GM12801 (cell line): Measurements from ENCODE around the gene NELL1.

Source experiments
- CTCF ChIP-seq: IDR thresholded peaks from one replicate; pipeline ENCODE4 v1.5.1; 2011; ENCODE audit warnings: control low read depth; ENCODE audit not compliant: insufficient read length; ENCODE audit errors: extremely low read depth

The NELL1 gene

GRCh38 chr11:21109341-21109740, 440.0 kb downstream of the NELL1 start:
- no peak for TF ChIP-seq CTCF

DNA sequence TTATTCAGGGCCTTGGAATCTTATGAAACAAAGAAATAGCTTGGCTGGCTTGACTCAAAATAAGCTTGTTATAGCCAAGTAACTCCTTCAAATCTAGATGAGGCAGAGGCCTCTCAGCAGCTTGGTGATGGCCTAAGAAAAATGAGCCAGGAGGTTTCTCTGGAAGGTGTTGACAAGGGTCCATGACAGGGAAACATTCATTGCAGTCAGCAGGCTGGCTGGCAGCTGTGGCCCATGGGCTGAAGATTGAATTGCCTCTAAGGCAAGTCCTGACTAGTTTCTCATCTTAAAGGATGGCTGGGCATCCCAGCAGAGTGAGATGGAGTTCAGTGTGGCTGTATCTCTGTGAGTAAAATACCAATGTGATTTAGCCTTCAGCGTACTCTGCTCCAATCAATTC, 441.0 kb downstream of the NELL1 start:
- no peak for TF ChIP-seq CTCF

DNA sequence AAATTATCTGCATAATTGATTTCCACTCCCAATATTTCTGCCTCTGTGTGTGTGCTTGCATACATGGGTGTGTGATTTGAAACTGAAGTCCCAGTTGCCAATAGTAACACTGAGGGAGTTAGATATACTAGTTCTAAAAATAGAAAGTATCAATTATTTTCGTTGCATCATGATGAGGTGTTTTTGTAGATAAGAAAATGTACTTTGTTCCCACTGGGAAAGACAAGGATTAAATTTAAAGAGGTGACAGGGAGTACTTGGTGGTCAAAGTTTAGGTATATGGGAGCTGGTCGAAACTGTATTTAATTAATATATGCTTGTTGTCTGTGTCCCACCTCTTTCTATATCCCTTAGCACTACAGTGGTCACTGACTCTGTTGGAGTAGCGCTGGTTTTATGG, 444.5 kb downstream of the NELL1 start:
- TF ChIP-seq CTCF: no peak

DNA sequence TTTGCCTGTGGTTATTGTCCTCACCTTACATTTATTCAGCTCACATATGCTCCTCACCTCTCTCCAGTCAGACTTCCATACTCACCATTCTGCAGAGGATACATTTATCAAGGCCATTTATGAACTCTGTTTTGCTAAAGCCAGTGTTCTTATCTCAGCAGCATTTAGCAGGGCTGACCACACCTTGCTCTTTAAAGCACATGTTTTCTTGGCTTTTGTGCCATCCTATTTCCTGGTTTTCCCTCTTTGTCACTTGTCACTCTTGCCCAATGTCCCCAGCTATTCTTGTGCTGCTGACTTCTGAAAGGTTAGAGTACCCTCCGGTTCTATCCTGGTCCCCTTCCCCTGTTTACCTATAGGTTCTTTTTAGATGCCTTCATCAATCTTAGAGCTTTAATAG, 446.6 kb downstream of the NELL1 start:
- no peak for TF ChIP-seq CTCF

DNA sequence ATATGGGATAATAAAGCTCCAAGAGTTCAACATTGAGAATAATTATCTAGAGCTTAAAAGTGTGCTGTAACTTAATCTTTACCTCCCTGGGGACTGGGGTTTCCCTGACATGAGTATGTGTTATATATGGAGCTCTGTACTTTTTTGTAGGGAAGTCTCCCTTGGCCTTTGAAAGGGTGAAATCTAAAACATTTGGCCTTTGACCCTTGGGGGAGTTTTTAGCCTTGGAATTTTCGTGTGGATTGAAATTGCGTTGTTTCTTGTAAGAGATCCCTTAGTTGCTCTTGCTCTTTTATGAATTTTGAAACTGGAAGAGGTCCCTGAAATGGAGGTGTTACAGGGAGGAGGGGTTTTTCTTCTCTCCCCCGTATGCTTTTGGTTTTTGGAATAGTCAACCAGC, 450.0 kb downstream of the NELL1 start:
- TF ChIP-seq CTCF: no peak

- TF ChIP-seq CTCF: no peak
Measured at GRCh38 chr11:21121991-21122390, 452.6 kb downstream of the NELL1 start.

GRCh38 chr11:21122523-21122922, 453.1 kb downstream of the NELL1 start:
- no peak for TF ChIP-seq CTCF
